ENCODE measurements around the gene ADARB2.
"Not testable (repeated sequence)": the region's sequence is repeated elsewhere in the genome, so short reads cannot be mapped to it uniquely, and the experiment has no call there.

DNA sequence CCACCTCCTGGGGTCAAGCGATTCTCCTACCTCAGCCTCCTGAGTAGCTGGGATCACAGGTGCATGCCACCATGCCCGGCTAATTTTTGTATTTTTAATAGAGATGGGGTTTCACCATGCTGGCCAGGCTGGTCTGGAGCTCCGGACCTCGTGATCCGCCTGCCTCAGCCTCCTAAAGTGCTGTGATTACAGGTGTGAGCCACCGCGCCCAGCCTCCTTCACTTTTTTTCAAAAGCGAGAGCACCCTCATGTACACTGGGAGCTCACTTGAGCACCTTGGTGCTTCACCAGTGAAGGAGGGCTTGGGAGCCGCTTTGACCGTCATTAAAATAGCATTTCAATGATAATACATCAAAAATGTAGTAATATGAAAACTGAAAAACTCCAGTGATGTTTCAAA is 578.8 kb downstream of the ADARB2 start:
- TF ChIP-seq, protein P1, sequence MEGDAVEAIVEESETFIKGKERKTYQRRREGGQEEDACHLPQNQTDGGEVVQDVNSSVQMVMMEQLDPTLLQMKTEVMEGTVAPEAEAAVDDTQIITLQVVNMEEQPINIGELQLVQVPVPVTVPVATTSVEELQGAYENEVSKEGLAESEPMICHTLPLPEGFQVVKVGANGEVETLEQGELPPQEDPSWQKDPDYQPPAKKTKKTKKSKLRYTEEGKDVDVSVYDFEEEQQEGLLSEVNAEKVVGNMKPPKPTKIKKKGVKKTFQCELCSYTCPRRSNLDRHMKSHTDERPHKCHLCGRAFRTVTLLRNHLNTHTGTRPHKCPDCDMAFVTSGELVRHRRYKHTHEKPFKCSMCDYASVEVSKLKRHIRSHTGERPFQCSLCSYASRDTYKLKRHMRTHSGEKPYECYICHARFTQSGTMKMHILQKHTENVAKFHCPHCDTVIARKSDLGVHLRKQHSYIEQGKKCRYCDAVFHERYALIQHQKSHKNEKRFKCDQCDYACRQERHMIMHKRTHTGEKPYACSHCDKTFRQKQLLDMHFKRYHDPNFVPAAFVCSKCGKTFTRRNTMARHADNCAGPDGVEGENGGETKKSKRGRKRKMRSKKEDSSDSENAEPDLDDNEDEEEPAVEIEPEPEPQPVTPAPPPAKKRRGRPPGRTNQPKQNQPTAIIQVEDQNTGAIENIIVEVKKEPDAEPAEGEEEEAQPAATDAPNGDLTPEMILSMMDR (IDR thresholded peaks at IDR 0.05; ENCODE audit: poor library complexity) = not testable (repeated sequence)
- not testable (repeated sequence) for TF ChIP-seq EZH2 (IDR thresholded peaks at IDR 0.05; ENCODE audit: borderline replicate concordance)

Data from hepatocyte (in vitro differentiated cells).